HCT116 (cell line): ENCODE results near the gene CDK2AP2. TPM values are rescaled to one million over a fixed set of nuclear protein-coding genes. Genes with fewer than 3 reads are reported as not detected.

Source experiments
- ATAC-seq: fragments of 200-7000 bp; cut with Tn5 transposase; 2 replicates; pipeline ENCODE4 v1.9.1; 2020; ENCODE audit warnings: mild to moderate bottlenecking, moderate library complexity
- BruUV-seq: library from RNA; stranded (reverse); fragments of 400-500 nt; replicated peaks from 2 replicates; lab custom pipeline; 2021; lab: Mats Ljungman, UMichigan
- CTCF ChIA-PET: fragments of 300-600 bp; sonication (Branson Sonifier 250); formaldehyde crosslinking; loops from one replicate; lab custom pipeline; 2021; ENCODE audit warnings: antibody characterized with exemption; lab: Charles Lee
- POLR2A ChIA-PET: fragments of 300-600, 350-600 bp; sonication (Branson Sonifier 250); formaldehyde crosslinking; loops from one replicate; lab custom pipeline; 2021; ENCODE audit warnings: antibody characterized with exemption; lab: Charles Lee
- RAD21 ChIA-PET, 2 experiments: fragments of 300-600 bp; sonication (Branson Sonifier 250); formaldehyde crosslinking; loops; one replicate each; lab custom pipeline; 2023; ENCODE audit warnings: low total read pairs in 2 of 2; ENCODE audit not compliant: uncharacterized antibody in 2 of 2, unreplicated experiment in 2 of 2, low non-redundant PET in 1 of 2; lab: Charles Lee
- DNase-seq: peaks from one replicate; pipeline ENCODE4 v3.0.0-alpha.2; 2010; ENCODE audit warnings: low read depth, low spot score
- H2AFZ ChIP-seq: fragments of 200-600 bp; shearing (Covaris generic), sonication (generic); 2 replicates; pipeline ENCODE4 v1.6.1; 2017; ENCODE audit warnings: low read depth, mixed run types, mixed read lengths, antibody characterized with exemption, low read length; ENCODE audit not compliant: poor library complexity, severe bottlenecking
- H3K27ac ChIP-seq: 2 replicates; pipeline ENCODE4 v1.5.1; 2012; ENCODE audit warnings: low read depth, low read length
- H3K27me3 ChIP-seq: fragments of 200-600 bp; sonication (generic); 2 replicates; pipeline ENCODE4 v1.6.1; 2016; ENCODE audit warnings: mixed run types, low read length, mixed read lengths; ENCODE audit not compliant: insufficient read depth
- H3K36me3 ChIP-seq, 2 experiments: fragments of 200-500 bp in 1 of 2; fragments of 200-600 bp in 1 of 2; sonication (Bioruptor generic) in 1 of 2; sonication (generic) in 1 of 2; 2 replicates each; pipeline versions ENCODE4 v1.5.1 to v1.6.1; 2014 to 2016; ENCODE audit warnings: low read length in 2 of 2, inconsistent platforms in 1 of 2, mixed read lengths in 1 of 2, mixed run types in 1 of 2; ENCODE audit not compliant: insufficient read depth in 2 of 2, control insufficient read depth in 1 of 2
- H3K4me1 ChIP-seq, 2 experiments: fragments of 200-600 bp in 1 of 2; sonication (generic) in 1 of 2; 2 replicates each; pipeline versions ENCODE4 v1.5.1 to v1.6.1; 2012 to 2017; ENCODE audit warnings: low read length in 2 of 2, inconsistent platforms in 1 of 2, mild to moderate bottlenecking in 1 of 2, mixed read lengths in 1 of 2, mixed run types in 1 of 2, moderate library complexity in 1 of 2; ENCODE audit not compliant: insufficient read depth in 2 of 2, control insufficient read depth in 1 of 2
- H3K4me2 ChIP-seq: fragments of 200-600 bp; sonication (generic); 2 replicates; pipeline ENCODE4 v1.6.1; 2017; ENCODE audit warnings: mixed run types, low read length, mixed read lengths
- H3K4me3 ChIP-seq, 2 experiments: fragments of 200-600 bp in 1 of 2; sonication (generic) in 1 of 2; replicated peaks in 1 of 2; 2 replicates each; pipeline ENCODE4 v1.5.1; 2011 to 2016; ENCODE audit warnings: low read length in 2 of 2, control low read depth in 1 of 2, low read depth in 1 of 2, mild to moderate bottlenecking in 1 of 2, mixed read lengths in 1 of 2, mixed run types in 1 of 2
- H3K79me2 ChIP-seq: fragments of 200-600 bp; sonication (generic); 2 replicates; pipeline ENCODE4 v1.6.1; 2017; ENCODE audit warnings: mild to moderate bottlenecking, mixed run types, low read length, moderate library complexity, mixed read lengths; ENCODE audit not compliant: insufficient read depth
- H3K9ac ChIP-seq: fragments of 200-600 bp; sonication (generic); 2 replicates; pipeline ENCODE4 v1.6.1; 2016; ENCODE audit warnings: low read length, mixed read lengths
- H3K9me2 ChIP-seq: fragments of 200-600 bp; sonication (generic), shearing (Covaris generic); 2 replicates; pipeline ENCODE4 v1.6.1; 2017; ENCODE audit warnings: mixed run types, mild to moderate bottlenecking, moderate library complexity; ENCODE audit not compliant: insufficient read depth
- H3K9me3 ChIP-seq, 2 experiments: fragments of 200-500 bp in 1 of 2; fragments of 200-600 bp in 1 of 2; sonication (Bioruptor generic) in 1 of 2; sonication (generic) in 1 of 2; 2 replicates each; pipeline ENCODE4 v1.6.1; 2014 to 2017; ENCODE audit warnings: low read length in 2 of 2, mixed read lengths in 2 of 2, inconsistent platforms in 1 of 2, low read depth in 1 of 2, mild to moderate bottlenecking in 1 of 2, mixed run types in 1 of 2, moderate library complexity in 1 of 2; ENCODE audit not compliant: control insufficient read depth in 1 of 2, insufficient read depth in 1 of 2
- H4K20me1 ChIP-seq: fragments of 200-600 bp; sonication (generic), shearing (Covaris generic); 2 replicates; pipeline ENCODE4 v1.6.1; 2017; ENCODE audit warnings: mixed run types, mild to moderate bottlenecking, moderate library complexity; ENCODE audit not compliant: insufficient read depth
- CBX3 ChIP-seq: IDR thresholded peaks from 2 replicates; pipeline ENCODE4 v1.6.1; 2012; ENCODE audit warnings: low read depth
- POLR2A ChIP-seq: IDR thresholded peaks from 2 replicates; pipeline ENCODE4 v1.7.0; 2011; ENCODE audit warnings: borderline replicate concordance; ENCODE audit not compliant: insufficient read depth, insufficient read length; ENCODE audit errors: extremely low read depth
- RAD21 ChIP-seq: IDR thresholded peaks from 2 replicates; pipeline ENCODE4 v1.6.1; 2012; ENCODE audit warnings: low read depth, mild to moderate bottlenecking
- SIN3A ChIP-seq: IDR thresholded peaks from 2 replicates; pipeline ENCODE4 v1.6.1; 2012; ENCODE audit warnings: low read depth
- TCF7L2 ChIP-seq: IDR thresholded peaks from 2 replicates; pipeline ENCODE4 v1.7.0; 2011; ENCODE audit warnings: borderline replicate concordance, inconsistent platforms; ENCODE audit not compliant: insufficient read depth, insufficient read length; ENCODE audit errors: extremely low read depth
- intact Hi-C: fragments of 100-400 bp; cut with micrococcal nuclease; formaldehyde crosslinking; loops from 2 replicates; pipeline ENCODE4 v1.10.0; 2022
- total RNA-seq: library from RNA; stranded (reverse); gene quantifications from one replicate; pipeline ENCODE4 v1.2.1, GENCODE V29; 2021; ENCODE audit not compliant: unreplicated experiment

Gene CDK2AP2
- total RNA-seq, 1 experiment from 2014 or later = 53.6 TPM

GRCh38 chr11:67492801-67493547 lies 15.0 kb downstream of the CDK2AP2 start:
- no peaks in the 10 kb centered on the region for H3K27me3 ChIP-seq
- no TSS peak for BruUV-seq
- H4K20me1 ChIP-seq = no peaks in the 10 kb centered on the region
- peak; percentile 70 for ATAC-seq
- intact Hi-C loops = no loop called here
- no peak for DNase-seq
- no peak overlapping the region for H3K4me2 ChIP-seq
- H3K9ac ChIP-seq = no peak overlapping the region
- H3K36me3 ChIP-seq = peaks cover 0 to 5% of the 10 kb centered on the region in 2 experiments; a peak in 2 of 4 replicates
- no peak for TF ChIP-seq SIN3A
- TF ChIP-seq POLR2A = no peak
- TF ChIP-seq TCF7L2 = no peak
- TF ChIP-seq RAD21 = no peak
- ChIA-PET POLR2A (no interaction called here), CTCF (no interaction called here), RAD21 (no interaction called here)
- H3K79me2 ChIP-seq = no peaks in the 10 kb centered on the region
- H2AFZ ChIP-seq = no peak overlapping the region
- H3K9me2 ChIP-seq = no peaks in the 10 kb centered on the region
- H3K27ac ChIP-seq = no peak overlapping the region
- H3K4me1 ChIP-seq = no peaks in the 10 kb centered on the region
- H3K9me3 ChIP-seq = no peaks in the 10 kb centered on the region
- no peak overlapping the region for H3K4me3 ChIP-seq

- ChIA-PET RAD21 (no interaction called here), POLR2A (no interaction called here), CTCF (no interaction called here)
- no peak for TF ChIP-seq CBX3
- Histone ChIP-seq H3K27ac (no peak overlapping the region), H3K9ac (no peak overlapping the region), H2AFZ (no peak overlapping the region), H3K36me3 (peaks cover 0 to 5% of the 10 kb centered on the region in 2 experiments; a peak in 2 of 4 replicates), H3K27me3 (no peaks in the 10 kb centered on the region), H3K4me3 (no peak overlapping the region), H3K4me1 (no peaks in the 10 kb centered on the region), H3K9me3 (no peaks in the 10 kb centered on the region), H3K9me2 (no peaks in the 10 kb centered on the region), H3K79me2 (no peaks in the 10 kb centered on the region), H4K20me1 (no peaks in the 10 kb centered on the region), H3K4me2 (no peak overlapping the region)
- intact Hi-C loops = no loop called here
- no peak for ATAC-seq
- no peak for DNase-seq
- BruUV-seq = no TSS peak
Observed at GRCh38 chr11:67492069-67492727, 15.8 kb downstream of the CDK2AP2 start.
